DMS153 (cell line): Measurements from ENCODE around the gene USP54.
A peak's percentile ranks its signal among the peaks of the same experiment; 100 is the strongest.

Source experiments
- DNase-seq: peaks from one replicate; lab custom pipeline; 2025; lab: John Stamatoyannopoulos, UW

The USP54 gene

GRCh38 chr10:73529089-73529832, 61.9 kb downstream of the USP54 start:
- peak; percentile 87 for DNase-seq

GRCh38 chr10:73522263-73522662, 68.9 kb downstream of the USP54 start:
- DNase-seq = no peak

- no peak for DNase-seq
These were observed 71.8 kb downstream of the USP54 start for GRCh38 chr10:73519336-73519735.

- no peak for DNase-seq
These were observed 73.8 kb downstream of the USP54 start for GRCh38 chr10:73517166-73517888.

- DNase-seq = no peak
These were observed 78.9 kb downstream of the USP54 start for GRCh38 chr10:73512207-73512743.

- DNase-seq = no peak
These were observed 81.4 kb downstream of the USP54 start for GRCh38 chr10:73509695-73510094.

- no peak for DNase-seq
These were observed 84.7 kb downstream of the USP54 start for GRCh38 chr10:73506491-73506890.

- DNase-seq = no peak
These were observed 85.1 kb downstream of the USP54 start for GRCh38 chr10:73506074-73506473.

GRCh38 chr10:73503037-73503436, 88.1 kb downstream of the USP54 start:
- DNase-seq = no peak

GRCh38 chr10:73501651-73502050, 89.5 kb downstream of the USP54 start:
- DNase-seq = no peak

GRCh38 chr10:73497623-73498022, 93.5 kb downstream of the USP54 start:
- no peak for DNase-seq

GRCh38 chr10:73495884-73496674, 95.1 kb downstream of the USP54 start, which contains the start of gene PPP3CB:
Gene PPP3CB (minus strand): TSS chr10:73496024. CDS start chr10:73495889, 135 bp downstream.
- DNase-seq = peak; percentile 92

- peak; percentile 84 for DNase-seq
These were observed 95.8 kb downstream of the USP54 start for GRCh38 chr10:73495226-73495883.

- no peak for DNase-seq
These were observed 96.3 kb downstream of the USP54 start for GRCh38 chr10:73494877-73495225.

- DNase-seq = no peak
These were observed 96.9 kb downstream of the USP54 start for GRCh38 chr10:73494213-73494612.

GRCh38 chr10:73493781-73494180, 97.4 kb downstream of the USP54 start:
- no peak for DNase-seq

GRCh38 chr10:73486601-73487000, 104.5 kb downstream of the USP54 start:
- DNase-seq = no peak

- DNase-seq = no peak
These were observed 105.8 kb downstream of the USP54 start for GRCh38 chr10:73485320-73485719.

- DNase-seq = no peak
These were observed 111.0 kb downstream of the USP54 start for GRCh38 chr10:73480158-73480557.

- no peak for DNase-seq
These were observed 112.5 kb downstream of the USP54 start for GRCh38 chr10:73478636-73479035.

GRCh38 chr10:73471226-73471625, 119.9 kb downstream of the USP54 start:
- no peak for DNase-seq

GRCh38 chr10:73469579-73469978, 121.6 kb downstream of the USP54 start:
- no peak for DNase-seq
